ENCODE measurements around the gene TMEM52.

The TMEM52 gene

DNA sequence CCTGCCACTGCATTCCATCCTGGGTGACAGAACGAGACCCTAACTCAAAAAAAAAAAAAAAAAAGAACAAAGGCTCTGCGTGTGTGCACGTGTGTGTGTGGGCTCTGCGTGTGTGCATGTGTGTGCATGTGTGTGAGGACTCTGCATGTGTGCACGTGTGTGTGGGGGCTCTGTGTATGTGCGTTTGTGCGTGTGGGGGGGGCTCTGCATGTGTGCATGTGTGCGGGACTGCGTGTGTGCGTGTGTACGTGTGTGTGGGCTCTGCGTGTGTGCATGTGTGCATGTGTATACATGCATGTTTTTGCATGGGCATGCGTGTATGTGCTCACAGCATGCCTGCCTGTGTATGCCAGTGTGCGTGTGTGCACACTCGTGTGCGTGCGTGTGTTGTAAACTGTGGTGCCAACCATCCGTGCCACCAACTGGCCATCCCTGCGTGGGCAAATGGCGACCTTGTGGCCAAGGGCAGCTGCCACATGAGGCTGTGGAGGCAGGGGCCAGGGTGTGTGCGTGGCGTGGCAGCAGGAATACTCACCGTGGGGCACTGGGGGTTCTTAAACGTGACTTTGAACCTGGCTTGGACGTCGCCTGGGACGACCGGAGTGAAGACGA is 26.8 kb upstream of the TMEM52 start:
- TF ChIP-seq CTCF (IDR thresholded peaks at IDR 0.05) = no peak

DNA sequence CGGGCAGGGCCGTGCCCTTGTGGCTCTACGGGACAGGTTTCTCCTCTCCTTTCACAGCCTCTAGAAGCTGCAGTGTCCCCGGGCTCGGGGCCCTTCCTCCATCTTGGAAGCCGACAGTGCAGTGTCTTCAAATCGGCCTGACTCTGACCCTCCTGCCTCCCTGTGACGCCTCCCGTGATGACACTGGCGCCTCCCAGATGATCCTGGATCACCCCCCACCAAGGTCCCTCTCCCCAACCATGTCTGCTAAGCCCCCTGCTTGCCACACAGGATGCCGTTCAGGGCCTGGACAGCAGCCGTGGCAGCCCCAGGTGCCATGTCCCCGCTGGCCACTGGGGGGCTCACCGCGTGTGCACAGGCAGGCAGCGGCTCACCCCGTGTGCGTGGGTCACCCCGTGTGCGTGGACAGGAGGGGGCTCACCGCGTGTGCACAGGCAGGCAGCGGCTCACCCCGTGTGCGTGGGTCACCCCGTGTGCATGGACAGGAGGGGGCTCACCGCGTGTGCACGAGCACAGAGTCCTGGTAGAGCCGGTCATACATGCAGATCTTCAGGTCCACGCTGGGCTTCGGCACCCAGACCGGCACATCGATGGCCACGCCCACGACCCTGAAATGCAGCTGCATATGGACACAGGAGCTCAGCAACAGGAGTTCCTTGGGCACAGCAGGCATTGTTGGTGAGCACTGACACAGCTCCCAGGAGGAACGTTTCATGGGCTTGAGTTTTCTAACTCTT is 24.9 kb upstream of the TMEM52 start:
- peak; percentile 95 for TF ChIP-seq CTCF (IDR thresholded peaks at IDR 0.05)

- TF ChIP-seq CTCF (IDR thresholded peaks at IDR 0.05) = no peak
Observed at GRCh38 chr1:1942753-1943656, 23.9 kb upstream of the TMEM52 start.

DNA sequence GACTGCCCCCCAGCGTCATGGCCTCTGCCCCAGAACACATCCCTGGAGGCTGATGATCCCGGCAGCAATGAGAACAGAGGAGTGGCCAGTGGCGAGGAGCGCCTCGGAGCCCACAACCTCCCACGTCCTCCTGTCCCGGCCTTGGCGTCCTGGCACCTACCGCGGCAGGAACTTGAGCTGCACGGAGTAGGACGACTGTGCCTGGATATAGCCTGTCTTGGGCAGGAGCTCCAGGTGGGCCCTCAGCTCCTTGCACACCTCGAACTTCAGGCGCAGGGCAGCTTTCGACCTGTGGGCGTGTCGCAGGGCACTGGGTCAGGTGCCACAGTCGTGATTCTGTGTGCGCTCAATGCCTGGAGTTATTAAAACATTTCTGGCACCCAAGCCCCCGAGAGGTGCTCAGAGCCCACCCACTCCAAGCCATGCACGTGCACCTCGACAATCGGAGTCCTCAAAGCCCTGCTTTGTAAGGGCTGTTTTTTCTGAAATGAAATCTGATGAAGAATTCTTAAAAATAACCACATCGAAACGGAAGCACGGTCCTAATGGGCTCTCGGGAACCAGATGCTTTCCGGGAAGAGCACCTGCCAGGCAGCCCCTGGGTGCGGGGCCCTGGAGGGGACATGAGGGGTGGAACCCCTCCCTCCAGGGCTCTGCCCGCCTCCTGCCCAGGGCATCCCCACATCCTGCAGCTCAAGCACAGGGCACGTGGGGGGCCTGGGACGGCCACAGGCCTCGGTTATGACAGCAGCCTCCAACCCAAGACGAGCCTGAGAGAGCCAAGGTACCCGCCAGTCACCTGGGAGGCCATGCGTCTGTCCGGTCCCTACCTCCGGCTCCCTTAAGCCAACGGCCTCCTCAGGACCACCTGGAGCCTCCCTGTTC is 23.0 kb upstream of the TMEM52 start:
- no peak for TF ChIP-seq CTCF (IDR thresholded peaks at IDR 0.05)

- TF ChIP-seq CTCF (IDR thresholded peaks at IDR 0.05) = no peak
Observed at GRCh38 chr1:1941211-1941841, 22.2 kb upstream of the TMEM52 start.

- no peak for TF ChIP-seq CTCF (IDR thresholded peaks at IDR 0.05)
Observed at GRCh38 chr1:1940123-1940425, 21.0 kb upstream of the TMEM52 start.

Measured in LNCAP (cell line).